Measurements from ENCODE around the gene ANKRD10. TPM values are rescaled to one million over a fixed set of nuclear protein-coding genes. Genes with fewer than 3 reads are reported as not detected.
A peak's percentile ranks its signal among the peaks of the same experiment; 100 is the strongest.

Gene ANKRD10
- total RNA-seq, 1 donor from 2014 or later, result 139 TPM

DNA sequence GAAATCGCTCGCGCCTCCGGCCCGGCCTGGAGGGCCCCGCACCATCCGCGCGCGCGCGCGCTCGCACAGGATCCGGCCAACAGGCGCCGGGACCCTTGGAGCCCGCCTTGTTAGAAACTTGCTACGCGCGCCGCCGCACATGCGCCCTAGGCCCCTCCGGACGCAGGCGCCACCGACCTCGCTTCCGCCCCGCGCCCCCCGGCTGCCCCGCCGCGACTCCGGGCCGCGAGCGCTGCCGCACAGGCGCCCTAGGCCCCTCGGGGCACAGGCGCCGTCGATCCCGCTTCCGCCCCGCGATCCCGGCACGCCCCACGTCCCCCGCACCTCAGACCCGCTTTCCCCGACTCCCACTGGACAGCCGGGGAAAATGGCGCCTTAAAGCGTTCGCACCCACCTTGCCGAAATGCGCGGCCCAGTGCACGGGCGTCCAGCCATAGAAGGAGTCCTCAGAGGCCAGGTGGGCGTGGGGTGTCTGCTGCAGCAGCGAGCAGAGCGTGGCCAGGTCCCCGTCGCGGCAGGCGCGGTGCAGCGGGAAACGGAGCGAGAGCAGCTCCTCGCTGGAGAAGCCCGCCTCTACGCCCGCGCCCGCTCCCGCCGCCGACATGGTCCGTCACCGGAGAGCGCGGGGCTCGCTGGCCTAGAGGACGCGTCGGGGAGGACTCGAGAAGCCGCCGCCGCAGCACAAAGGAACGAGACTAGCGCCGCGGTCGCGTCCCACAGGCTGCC is 375 bp downstream of the ANKRD10 start:
- DNase-seq (ENCODE audit: low spot score), result peak; percentile 74

DNA sequence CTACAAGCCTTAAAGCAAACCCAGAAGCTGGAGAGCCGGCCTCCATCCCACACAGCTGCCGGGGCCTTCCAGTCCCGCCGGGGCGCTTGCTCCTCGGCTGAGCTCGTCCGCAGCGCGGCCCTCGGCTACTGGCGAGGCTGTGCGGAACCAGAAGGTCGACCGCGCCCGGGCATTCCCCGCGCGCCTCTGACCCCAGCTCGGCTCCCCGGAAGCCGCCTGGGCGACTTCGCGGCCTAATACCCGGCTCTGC is 863 bp downstream of the ANKRD10 start:
- DNase-seq (ENCODE audit: low spot score), result no peak

DNA sequence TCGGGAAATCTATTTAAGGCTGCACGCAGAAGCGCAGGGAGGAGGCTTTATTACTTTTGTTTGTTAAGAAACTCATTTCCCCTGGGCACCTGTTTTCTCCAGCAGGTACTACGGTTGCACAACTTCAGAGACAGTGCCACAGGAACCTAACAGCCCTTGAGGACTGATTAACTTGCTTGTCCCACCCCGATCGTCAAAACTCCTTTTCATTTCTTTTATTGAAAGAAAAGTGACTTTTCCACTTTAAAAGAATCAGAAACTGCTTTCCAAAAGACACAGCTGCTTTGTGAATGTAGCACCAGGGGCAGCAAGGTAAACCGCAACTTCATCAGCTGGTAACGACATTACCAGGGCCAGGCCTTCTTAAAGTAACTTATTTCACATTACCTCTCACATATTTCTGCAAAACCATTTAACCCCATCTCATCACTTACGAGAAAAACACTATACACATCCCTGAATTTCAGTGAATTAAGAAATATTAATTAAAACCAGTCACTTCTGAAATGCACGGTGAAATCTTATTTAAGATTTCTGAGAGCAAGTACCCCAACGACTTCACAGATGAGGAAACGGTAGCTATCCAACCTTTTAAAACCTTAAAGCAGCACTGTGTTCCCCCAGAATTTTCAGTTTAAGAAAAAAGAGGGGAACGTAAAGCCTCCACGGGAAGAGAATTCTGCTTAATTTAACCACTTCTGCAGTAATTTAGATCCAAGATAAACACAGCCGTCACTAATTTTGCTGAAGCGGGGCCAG is 1.4 kb downstream of the ANKRD10 start:
- DNase-seq (ENCODE audit: low spot score), result no peak

DNA sequence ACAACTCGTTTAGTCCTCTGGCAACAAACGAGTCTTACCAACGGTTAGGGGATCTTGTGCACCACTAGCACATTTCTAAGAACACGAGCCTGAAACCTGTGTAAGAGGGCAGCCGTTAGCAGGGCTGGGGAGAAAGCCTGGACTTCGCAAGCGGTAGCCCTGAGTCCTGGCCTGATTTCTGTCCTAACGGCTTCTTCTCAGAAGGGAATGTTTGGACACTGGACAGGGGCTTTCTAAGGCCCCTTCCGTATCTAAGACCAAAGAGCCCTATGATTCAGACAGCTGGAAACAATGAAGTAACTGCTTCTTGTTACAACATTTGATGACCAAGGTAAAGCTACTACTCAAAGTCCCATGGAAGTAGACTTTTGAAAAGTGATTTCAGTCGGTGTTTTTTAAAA is 2.2 kb downstream of the ANKRD10 start:
- no peak for DNase-seq (ENCODE audit: low spot score)

DNA sequence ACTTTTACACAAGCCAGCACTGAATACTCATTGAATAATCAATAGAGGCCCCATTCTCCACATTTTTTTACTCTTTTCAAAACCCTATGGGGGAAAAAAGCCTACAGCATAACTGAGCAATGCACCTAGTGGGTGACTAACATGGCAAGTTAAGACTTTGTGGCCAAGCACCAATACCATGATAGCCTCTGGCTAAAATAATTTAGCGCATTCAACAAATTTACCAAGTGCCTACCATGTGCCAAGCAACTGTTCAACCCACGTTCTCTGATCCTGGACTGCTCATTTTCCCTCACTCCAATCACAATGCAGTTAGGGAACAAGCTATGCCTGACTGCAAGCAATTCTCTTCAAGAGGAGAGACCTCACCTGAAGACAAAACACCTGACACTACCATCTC is 3.0 kb downstream of the ANKRD10 start:
- no peak for DNase-seq (ENCODE audit: low spot score)

DNA sequence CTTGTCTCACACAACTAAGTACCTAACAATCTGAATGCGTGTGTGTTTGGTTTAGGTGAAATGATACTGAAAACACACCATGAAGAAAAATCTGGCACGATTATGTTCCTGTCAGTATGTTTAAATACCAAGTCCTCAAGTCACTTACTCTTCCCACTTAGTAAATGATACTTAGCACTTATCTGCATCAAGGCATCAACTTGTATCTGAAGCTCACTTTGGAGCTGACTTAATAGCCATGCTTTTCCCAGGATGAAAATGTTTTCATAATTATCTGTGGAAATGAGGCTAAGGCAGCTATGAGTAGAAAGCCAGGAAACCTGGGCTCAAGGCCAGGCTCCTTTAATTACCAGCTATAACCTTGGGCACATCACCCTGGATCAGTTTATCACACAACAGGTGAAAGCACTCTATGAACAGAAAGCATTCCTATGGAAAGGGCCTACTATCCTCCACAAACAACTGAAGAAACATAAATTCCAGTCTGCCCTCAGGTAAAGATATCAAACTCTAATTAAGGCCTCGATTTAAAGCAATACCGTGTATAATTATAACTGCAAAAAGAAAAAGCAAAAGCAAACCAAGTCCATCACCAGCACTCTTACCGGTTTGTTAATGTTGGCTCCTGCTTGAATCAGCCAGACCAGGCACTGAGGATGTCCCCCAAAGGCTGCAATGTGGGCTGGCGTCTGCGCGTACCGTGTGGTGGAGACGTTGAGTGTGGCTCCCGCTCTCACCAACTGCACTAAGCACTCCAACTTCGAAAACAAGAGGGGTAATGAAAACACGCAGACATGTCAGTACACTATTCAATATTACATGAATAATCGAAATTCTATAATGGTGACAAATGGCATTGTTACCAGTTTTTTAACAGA is 4.6 kb downstream of the ANKRD10 start:
- no peak for DNase-seq (ENCODE audit: low spot score)

DNA sequence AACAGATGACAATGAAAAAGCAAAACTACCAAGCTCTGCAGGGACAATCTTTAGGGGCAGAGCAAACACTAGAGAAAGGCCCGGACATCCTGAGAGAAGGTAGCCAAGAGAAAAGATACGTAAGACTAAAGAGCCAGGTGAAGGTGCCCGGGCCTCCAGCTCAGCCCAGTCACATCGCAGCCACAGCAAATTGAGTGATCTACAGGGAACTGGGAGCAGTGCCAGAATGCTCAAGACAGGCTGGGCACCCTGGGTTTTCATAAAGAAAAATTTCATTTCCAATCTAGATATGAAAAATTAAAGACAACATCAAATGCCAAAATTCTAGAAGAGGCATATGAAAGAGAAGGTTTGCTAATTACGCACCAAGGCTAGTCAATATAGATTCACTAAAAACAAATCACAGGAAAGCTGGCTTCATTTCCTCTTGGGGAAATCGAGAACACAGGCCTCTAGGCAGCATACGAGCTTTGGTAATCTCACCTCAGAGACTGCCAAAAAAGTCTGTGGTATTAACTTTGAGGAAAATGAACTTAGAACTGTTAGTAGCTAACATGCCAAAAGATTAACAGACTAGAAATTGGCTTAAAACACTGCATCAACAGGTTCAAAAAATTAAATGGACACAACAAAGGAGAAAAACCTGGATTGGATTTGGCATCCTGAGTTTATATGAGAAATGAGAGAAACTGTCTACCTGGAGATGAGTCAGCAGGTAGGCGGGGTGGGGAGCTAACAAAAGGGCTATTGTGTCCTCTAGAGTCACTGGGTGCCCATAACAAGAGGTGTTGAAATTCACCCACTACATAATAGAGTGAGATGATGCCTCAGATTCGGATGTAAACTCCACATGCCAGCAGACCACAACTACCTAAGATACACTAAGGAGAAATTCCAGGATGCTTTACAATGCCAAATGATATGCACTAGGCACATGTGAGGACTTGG is 6.6 kb downstream of the ANKRD10 start:
- peak; percentile 67 for DNase-seq (ENCODE audit: low spot score)

DNA sequence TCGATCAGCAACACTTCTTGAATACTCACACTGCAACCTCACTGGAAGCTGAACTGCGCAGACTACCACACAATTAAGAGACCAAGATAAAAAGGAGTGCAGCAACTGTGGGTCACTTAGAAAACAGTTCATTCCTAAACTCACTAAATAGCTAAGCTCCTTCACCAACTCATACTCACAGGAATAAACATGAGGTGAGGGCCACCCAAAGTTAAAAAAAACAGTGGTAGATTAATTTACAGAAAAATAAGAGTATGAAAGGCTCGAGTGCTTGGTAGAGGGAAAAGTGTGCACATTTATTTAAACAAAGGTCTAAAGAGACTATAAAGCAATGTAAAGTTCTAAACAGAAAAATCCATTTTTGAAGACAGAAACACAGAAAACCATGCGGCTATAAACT is 7.6 kb downstream of the ANKRD10 start:
- no peak for DNase-seq (ENCODE audit: low spot score)

GRCh38 chr13:110904748-110905147 is 10.1 kb downstream of the ANKRD10 start:
- DNase-seq (ENCODE audit: low spot score), result no peak

- no peak for DNase-seq (ENCODE audit: low spot score)
Measured at GRCh38 chr13:110902370-110902769, 12.5 kb downstream of the ANKRD10 start.

DNA sequence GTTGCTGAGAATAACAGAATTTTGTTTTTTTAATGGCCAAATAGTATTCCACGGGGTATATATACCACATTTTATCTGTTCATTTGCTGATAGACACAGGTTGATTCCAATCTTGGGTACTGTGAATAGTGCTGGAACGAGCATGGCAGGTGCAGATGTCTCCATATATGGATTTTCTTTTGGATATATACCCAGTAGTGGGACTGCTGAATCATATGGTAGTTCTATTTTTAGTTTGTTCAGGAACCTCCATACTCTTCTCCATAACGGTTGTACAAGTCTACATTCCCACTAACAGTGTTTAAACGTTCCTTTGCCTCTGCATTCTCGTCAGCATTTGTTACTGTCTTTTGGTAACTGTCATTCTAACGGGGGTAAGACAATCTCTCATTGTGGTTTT is 17.3 kb downstream of the ANKRD10 start:
- DNase-seq (ENCODE audit: low spot score), result no peak

- no peak for DNase-seq (ENCODE audit: low spot score)
Measured at GRCh38 chr13:110897014-110897413, 17.9 kb downstream of the ANKRD10 start.

DNA sequence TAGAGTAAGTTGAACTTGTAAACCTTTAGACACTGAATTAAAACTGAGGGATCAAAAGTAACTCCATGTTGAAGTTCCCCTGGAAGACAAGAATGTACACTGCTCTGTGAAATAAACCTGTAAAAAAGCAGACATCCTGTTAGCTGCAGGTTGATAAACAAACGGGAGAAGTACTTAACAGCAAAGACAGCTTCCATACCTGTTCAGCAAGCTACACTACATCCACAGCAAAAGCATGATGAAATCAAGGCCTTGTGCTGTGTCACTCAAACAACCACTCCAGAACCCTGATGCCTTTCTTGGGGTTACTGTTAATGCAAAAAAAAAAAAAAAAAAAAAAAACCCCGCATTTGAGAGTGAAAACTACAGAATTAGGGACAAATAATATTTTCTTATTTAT is 20.8 kb downstream of the ANKRD10 start:
- no peak for DNase-seq (ENCODE audit: low spot score)

DNA sequence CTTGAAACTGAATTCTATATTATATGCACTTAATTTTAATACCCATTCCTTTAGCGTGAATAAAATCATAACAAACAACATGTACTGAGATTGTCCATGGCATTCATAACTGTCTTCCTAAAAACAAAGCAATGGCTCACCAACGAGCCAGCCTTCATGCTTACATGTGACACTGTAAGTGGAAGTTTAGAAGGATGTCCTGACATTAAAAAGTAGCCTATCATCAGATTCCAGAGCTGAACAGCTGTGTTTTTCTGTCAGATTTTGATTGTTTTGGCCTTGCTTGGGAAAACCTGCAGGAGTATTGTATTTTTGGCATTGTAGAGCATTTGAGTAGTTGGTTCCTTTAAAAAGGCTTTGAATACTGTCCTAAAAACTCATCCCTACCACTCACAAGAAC is 21.3 kb downstream of the ANKRD10 start:
- DNase-seq (ENCODE audit: low spot score), result no peak

DNA sequence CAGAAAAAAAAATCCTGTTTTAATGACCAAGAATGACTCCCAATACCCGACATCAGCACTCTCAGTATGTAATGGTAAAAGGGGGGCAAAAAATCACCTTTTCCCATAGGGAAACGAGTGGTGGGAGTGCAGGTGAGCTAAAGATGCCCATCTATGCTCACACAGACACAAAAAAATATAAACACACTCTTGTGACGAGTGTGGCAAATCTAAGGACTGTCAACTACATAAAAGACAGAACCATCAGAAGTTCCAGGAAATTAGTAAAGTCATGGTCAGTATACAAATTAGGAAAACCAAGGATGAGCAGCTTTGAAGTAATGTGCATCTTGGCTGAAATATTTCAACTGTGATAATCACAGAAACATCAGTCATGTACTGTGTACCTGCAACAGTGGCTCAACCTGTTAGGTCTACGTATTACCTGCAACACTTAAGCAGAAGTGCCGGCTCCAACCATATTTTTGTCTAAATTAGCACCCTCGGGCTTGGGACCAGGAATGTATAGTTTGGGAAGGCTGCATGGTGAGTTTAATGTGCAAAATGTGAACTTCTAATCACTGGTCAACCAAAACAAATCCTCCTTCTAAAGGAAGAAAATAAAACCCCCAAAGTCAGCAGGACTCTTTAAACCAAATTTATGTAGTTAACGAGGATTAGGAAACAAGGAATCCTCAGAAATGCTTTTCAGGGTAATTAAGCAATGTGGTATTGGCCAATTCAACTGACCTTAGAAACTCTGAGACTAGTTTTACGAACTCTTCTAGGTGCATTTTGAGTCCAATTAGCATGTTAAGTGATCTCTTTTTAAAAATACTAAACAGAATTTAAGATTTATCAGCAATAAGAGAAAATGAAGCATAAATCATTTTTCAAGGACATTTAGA is 24.3 kb downstream of the ANKRD10 start:
- no peak for DNase-seq (ENCODE audit: low spot score)

- DNase-seq (ENCODE audit: low spot score), result no peak
Measured at GRCh38 chr13:110888390-110888789, 26.5 kb downstream of the ANKRD10 start.

DNA sequence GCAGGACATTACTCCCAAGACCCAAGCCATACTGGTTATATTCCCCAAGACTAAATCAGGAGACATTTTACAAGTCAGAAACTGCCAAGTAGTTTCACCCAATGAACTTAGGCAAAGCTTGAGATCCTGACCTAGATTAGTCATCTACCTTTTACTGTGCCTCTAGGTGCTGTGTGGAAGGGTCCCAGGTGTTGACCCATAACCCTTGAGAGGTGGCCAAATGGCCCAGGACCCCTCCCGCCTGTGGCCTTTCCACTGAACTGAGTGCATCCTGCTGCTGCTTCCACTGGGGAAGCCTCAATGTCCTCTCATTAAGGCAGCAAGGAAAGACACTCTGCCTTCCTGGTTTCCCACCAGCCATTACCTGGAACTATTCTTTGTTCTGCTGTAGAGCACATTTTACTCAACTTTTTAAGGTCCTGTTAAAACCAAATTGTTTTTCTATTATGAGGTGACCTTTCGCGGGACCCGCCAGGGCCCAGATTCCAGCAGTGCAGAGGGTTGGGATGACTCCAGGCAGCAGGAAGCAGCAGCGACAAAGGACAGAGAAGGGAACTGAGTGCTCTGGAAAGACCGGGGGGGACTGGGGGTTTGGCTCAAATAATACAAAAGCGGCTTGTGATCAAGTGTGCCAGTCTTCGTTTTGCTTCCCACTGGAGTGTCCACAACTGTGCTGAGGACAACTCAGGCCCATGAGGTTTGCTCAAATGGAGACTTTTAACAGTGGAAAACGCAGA is 27.1 kb downstream of the ANKRD10 start:
- DNase-seq (ENCODE audit: low spot score), result no peak

- DNase-seq (ENCODE audit: low spot score), result no peak
Measured at GRCh38 chr13:110886870-110887596, 27.8 kb downstream of the ANKRD10 start.

All from mucosa of gallbladder (tissue), 1 donor.